Measurements from ENCODE around the gene UBN1. TPM values are rescaled to one million over a fixed set of nuclear protein-coding genes. Genes with fewer than 3 reads are reported as not detected.

UBN1 gene
- total RNA-seq, 3 donors from 2014 or later = 41.3 to 42.7 (median 41.6) TPM

- Histone ChIP-seq H3K9me3 (no peaks in the 10 kb centered on the region), H3K4me3 (no peak overlapping the region), H3K36me3 (ENCODE audit: low read depth) (peaks cover 17% of the 10 kb centered on the region), H3K4me1 (ENCODE audit: low read depth) (no peaks in the 10 kb centered on the region)
- ATAC-seq (peak; percentile 86), DNase-seq (no peak)
- TF ChIP-seq, protein P1, sequence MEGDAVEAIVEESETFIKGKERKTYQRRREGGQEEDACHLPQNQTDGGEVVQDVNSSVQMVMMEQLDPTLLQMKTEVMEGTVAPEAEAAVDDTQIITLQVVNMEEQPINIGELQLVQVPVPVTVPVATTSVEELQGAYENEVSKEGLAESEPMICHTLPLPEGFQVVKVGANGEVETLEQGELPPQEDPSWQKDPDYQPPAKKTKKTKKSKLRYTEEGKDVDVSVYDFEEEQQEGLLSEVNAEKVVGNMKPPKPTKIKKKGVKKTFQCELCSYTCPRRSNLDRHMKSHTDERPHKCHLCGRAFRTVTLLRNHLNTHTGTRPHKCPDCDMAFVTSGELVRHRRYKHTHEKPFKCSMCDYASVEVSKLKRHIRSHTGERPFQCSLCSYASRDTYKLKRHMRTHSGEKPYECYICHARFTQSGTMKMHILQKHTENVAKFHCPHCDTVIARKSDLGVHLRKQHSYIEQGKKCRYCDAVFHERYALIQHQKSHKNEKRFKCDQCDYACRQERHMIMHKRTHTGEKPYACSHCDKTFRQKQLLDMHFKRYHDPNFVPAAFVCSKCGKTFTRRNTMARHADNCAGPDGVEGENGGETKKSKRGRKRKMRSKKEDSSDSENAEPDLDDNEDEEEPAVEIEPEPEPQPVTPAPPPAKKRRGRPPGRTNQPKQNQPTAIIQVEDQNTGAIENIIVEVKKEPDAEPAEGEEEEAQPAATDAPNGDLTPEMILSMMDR (IDR thresholded peaks at IDR 0.05) = no peak
- intact Hi-C loops (cut with DNase I, micrococcal nuclease) = no loop called here
These were observed 15.4 kb downstream of the UBN1 start for GRCh38 chr16:4862639-4863038.

DNA sequence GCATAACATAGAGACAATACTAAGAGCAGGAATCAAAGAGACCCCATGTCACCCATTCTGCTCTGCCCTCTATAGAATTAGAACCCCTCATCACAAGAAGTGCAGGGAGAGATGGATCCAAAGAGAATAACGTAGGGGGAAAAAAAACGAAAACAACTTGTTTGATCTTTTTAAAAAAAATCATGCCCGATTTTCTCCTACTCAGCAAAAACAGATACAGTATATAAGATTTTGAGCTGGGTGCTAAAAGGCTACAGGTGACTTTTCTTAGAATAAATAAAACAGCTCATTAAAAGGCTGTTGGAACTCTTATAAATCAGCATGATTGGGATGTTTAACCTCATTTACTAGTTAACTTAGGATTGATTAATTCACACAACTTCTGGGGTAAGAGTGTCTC lies 17.4 kb downstream of the UBN1 start:
- Histone ChIP-seq H3K9me3 (no peaks in the 10 kb centered on the region), H3K4me1 (ENCODE audit: low read depth) (no peaks in the 10 kb centered on the region), H3K36me3 (ENCODE audit: low read depth) (peaks cover 6% of the 10 kb centered on the region), H3K4me3 (no peak overlapping the region)
- intact Hi-C loops (cut with DNase I, micrococcal nuclease) = no loop called here
- DNase-seq (no peak), ATAC-seq (no peak)
- TF ChIP-seq, protein P1 (IDR thresholded peaks at IDR 0.05) = no peak

GRCh38 chr16:4865231-4865860 lies 18.1 kb downstream of the UBN1 start:
- TF ChIP-seq, protein P1 (IDR thresholded peaks at IDR 0.05) = no peak
- ATAC-seq (no peak), DNase-seq (no peak)
- H3K36me3 ChIP-seq (ENCODE audit: low read depth) = peaks cover 6% of the 10 kb centered on the region
- no peaks in the 10 kb centered on the region for H3K4me1 ChIP-seq (ENCODE audit: low read depth)
- intact Hi-C loops (cut with DNase I, micrococcal nuclease) = no loop called here
- H3K9me3 ChIP-seq = no peaks in the 10 kb centered on the region
- H3K4me3 ChIP-seq = no peak overlapping the region

- Histone ChIP-seq H3K9me3 (no peaks in the 10 kb centered on the region), H3K4me1 (ENCODE audit: low read depth) (no peaks in the 10 kb centered on the region), H3K4me3 (no peak overlapping the region), H3K36me3 (ENCODE audit: low read depth) (peaks cover 7% of the 10 kb centered on the region)
- TF ChIP-seq, protein P1 (IDR thresholded peaks at IDR 0.05) = no peak
- DNase-seq (no peak), ATAC-seq (no peak)
- intact Hi-C loops (cut with DNase I, micrococcal nuclease) = no loop called here
These were observed 19.3 kb downstream of the UBN1 start for GRCh38 chr16:4866586-4866985.

GRCh38 chr16:4868026-4868425 lies 20.7 kb downstream of the UBN1 start:
- H3K4me1 ChIP-seq (ENCODE audit: low read depth) = no peaks in the 10 kb centered on the region
- ATAC-seq (no peak), DNase-seq (no peak)
- H3K4me3 ChIP-seq = no peak overlapping the region
- no peaks in the 10 kb centered on the region for H3K9me3 ChIP-seq
- intact Hi-C loops (cut with DNase I, micrococcal nuclease) = no loop called here
- TF ChIP-seq, protein P1 (IDR thresholded peaks at IDR 0.05) = no peak
- H3K36me3 ChIP-seq (ENCODE audit: low read depth) = peaks cover 7% of the 10 kb centered on the region

GRCh38 chr16:4868535-4868934 lies 21.3 kb downstream of the UBN1 start:
- ATAC-seq (peak; percentile 77), DNase-seq (no peak)
- Histone ChIP-seq H3K9me3 (no peaks in the 10 kb centered on the region), H3K4me1 (ENCODE audit: low read depth) (no peaks in the 10 kb centered on the region), H3K4me3 (no peak overlapping the region), H3K36me3 (ENCODE audit: low read depth) (peaks cover 7% of the 10 kb centered on the region)
- intact Hi-C loops (cut with DNase I, micrococcal nuclease) = no loop called here
- TF ChIP-seq, protein P1 (IDR thresholded peaks at IDR 0.05) = no peak
